HepG2 (cell line): ENCODE data around the gene TANC1. TPM values are rescaled to one million over a fixed set of nuclear protein-coding genes. Genes with fewer than 3 reads are reported as not detected.

Experiments used
- ATAC-seq: fragments of 200-7000 bp; cut with Tn5 transposase; 3 replicates; pipeline ENCODE4 v1.9.1; 2020; ENCODE audit warnings: mild to moderate bottlenecking, moderate library complexity
- BruUV-seq: library from RNA; stranded (reverse); fragments of 400-500 nt; replicated peaks from 2 replicates; lab custom pipeline; 2021; lab: Mats Ljungman, UMichigan
- CTCF ChIA-PET: fragments of 300-600 bp; formaldehyde crosslinking; extraction: SDS; loops from one replicate; lab custom pipeline; 2021; ENCODE audit warnings: low total read pairs, inconsistent platforms, low intra/inter-chr PET ratio; lab: Yijun Ruan, JAX
- POLR2A ChIA-PET: fragments of 350-600 bp; sonication (Branson Sonifier 250); formaldehyde crosslinking; loops from one replicate; lab custom pipeline; 2020; ENCODE audit warnings: antibody characterized with exemption, inconsistent platforms; lab: Yijun Ruan, JAX
- DNase-seq: peaks from one replicate; pipeline ENCODE4 v3.0.0-alpha.2; 2015; ENCODE audit warnings: low spot score
- FAIRE-seq: peaks from 3 replicates; lab custom pipeline; 2011; peaks lifted over from hg19 to GRCh38; lab: Jason Lieb, UNC
- H2AFZ ChIP-seq: one replicate; pipeline ENCODE4 v1.6.1; 2011; ENCODE audit warnings: low read length, inconsistent platforms
- H3K27ac ChIP-seq: fragments of 300-600 bp; 3 replicates; pipeline ENCODE4 v1.8.0; 2011; ENCODE audit warnings: mixed run types, mild to moderate bottlenecking, mixed read lengths, low read length, inconsistent platforms; ENCODE audit not compliant: insufficient read depth; ENCODE audit errors: extremely low read length
- H3K27me3 ChIP-seq, 2 experiments: fragments of 200-600 bp in 1 of 2; 2 replicates in 1 of 2; 3 replicates in 1 of 2; pipeline versions ENCODE4 v1.6.0 to v1.8.0; 2011; ENCODE audit warnings: low read length in 2 of 2, mild to moderate bottlenecking in 2 of 2, moderate library complexity in 2 of 2, inconsistent platforms in 1 of 2; ENCODE audit not compliant: insufficient read depth in 2 of 2, control insufficient read depth in 1 of 2
- H3K36me3 ChIP-seq, 2 experiments: fragments of 200-600 bp in 1 of 2; replicated peaks in 1 of 2; 2 replicates in 1 of 2; 3 replicates in 1 of 2; pipeline versions ENCODE4 v1.5.1 to v1.8.0; 2011; ENCODE audit warnings: low read length in 2 of 2, inconsistent platforms in 1 of 2; ENCODE audit not compliant: insufficient read depth in 2 of 2, control insufficient read depth in 1 of 2
- H3K4me1 ChIP-seq: 2 replicates; pipeline ENCODE4 v1.5.1; 2012; ENCODE audit warnings: low read length, inconsistent platforms; ENCODE audit not compliant: insufficient read depth
- H3K4me2 ChIP-seq: 2 replicates; pipeline ENCODE4 v1.6.0; 2011; ENCODE audit warnings: low read depth, low read length, inconsistent platforms
- H3K4me3 ChIP-seq, 3 experiments: fragments of 200-600 bp in 1 of 3; sonication (generic), shearing (Covaris generic) in 1 of 3; replicated peaks in 1 of 3; 2 replicates each; pipeline ENCODE4 v1.5.1; 2011 to 2016; ENCODE audit warnings: low read length in 3 of 3, inconsistent platforms in 2 of 3, low read depth in 2 of 3, mild to moderate bottlenecking in 2 of 3, control low read depth in 1 of 3, mixed read lengths in 1 of 3; ENCODE audit not compliant: insufficient read depth in 1 of 3
- H3K79me2 ChIP-seq: one replicate; pipeline ENCODE4 v1.6.1; 2011; ENCODE audit warnings: low read length, inconsistent platforms; ENCODE audit not compliant: insufficient read depth
- H3K9ac ChIP-seq: 2 replicates; pipeline ENCODE4 v1.6.0; 2011; ENCODE audit warnings: mild to moderate bottlenecking, low read depth, low read length, inconsistent platforms; ENCODE audit not compliant: insufficient read depth
- H3K9me3 ChIP-seq: 2 replicates; pipeline ENCODE4 v1.5.1; 2012; ENCODE audit warnings: mild to moderate bottlenecking, low read length
- H4K20me1 ChIP-seq: 2 replicates; pipeline ENCODE4 v1.6.0; 2011; ENCODE audit warnings: inconsistent platforms, mild to moderate bottlenecking, low read length, moderate library complexity; ENCODE audit not compliant: insufficient read depth
- CCAR2 ChIP-seq: fragments of 200-400 bp; formaldehyde crosslinking; optimal IDR thresholded peaks from 2 replicates; pipeline ENCODE3; 2018; ENCODE audit warnings: low read depth, mild to moderate bottlenecking, low read length, moderate library complexity
- CREB1 ChIP-seq, 2 experiments: fragments of 450-650 bp in 1 of 2; IDR thresholded peaks; 2 replicates each; pipeline ENCODE4 v1.6.1; 2016 to 2017; ENCODE audit warnings: control low read depth in 1 of 2, mild to moderate bottlenecking in 1 of 2, missing compliant biosample characterization in 1 of 2, missing genetic modification characterization in 1 of 2
- HNRNPK ChIP-seq: fragments of 200-400 bp; formaldehyde crosslinking; IDR thresholded peaks from 2 replicates; pipeline ENCODE4 v1.6.1; 2018; ENCODE audit warnings: low read length, low read depth, moderate library complexity, mild to moderate bottlenecking; ENCODE audit not compliant: poor library complexity, severe bottlenecking
- KLF13 ChIP-seq: sonication (generic); formaldehyde crosslinking; IDR thresholded peaks from 2 replicates; pipeline ENCODE4 v1.4.0; 2020; ENCODE audit warnings: mild to moderate bottlenecking, missing genetic modification reagents
- MYNN ChIP-seq: sonication (generic); formaldehyde crosslinking; IDR thresholded peaks from 2 replicates; pipeline ENCODE4 v1.4.0; 2020; ENCODE audit warnings: mild to moderate bottlenecking, low read depth, missing genetic modification reagents
- PAF1 ChIP-seq: IDR thresholded peaks from 2 replicates; pipeline ENCODE4 v1.6.1; 2016; ENCODE audit warnings: missing genetic modification reagents, missing compliant biosample characterization
- PHF20 ChIP-seq: sonication (generic); formaldehyde crosslinking; IDR thresholded peaks from 2 replicates; pipeline ENCODE4 v1.5.0; 2020; ENCODE audit warnings: mild to moderate bottlenecking, missing genetic modification reagents
- POGZ ChIP-seq: sonication (generic); formaldehyde crosslinking; IDR thresholded peaks from 2 replicates; pipeline ENCODE4 v1.4.0; 2020; ENCODE audit warnings: mild to moderate bottlenecking, missing genetic modification reagents
- RFX3 ChIP-seq: IDR thresholded peaks from 2 replicates; pipeline ENCODE4 v1.6.1; 2016; ENCODE audit warnings: missing biosample characterization, missing genetic modification reagents
- SALL1 ChIP-seq: sonication (generic); formaldehyde crosslinking; IDR thresholded peaks from 2 replicates; pipeline ENCODE4 v1.8.0; 2022; ENCODE audit warnings: mild to moderate bottlenecking, missing genetic modification reagents
- SMARCC2 ChIP-seq: fragments of 450-650 bp; IDR thresholded peaks from 2 replicates; pipeline ENCODE4 v1.6.1; 2017; ENCODE audit warnings: antibody characterized with exemption, mild to moderate bottlenecking
- SNAPC2 ChIP-seq: sonication (generic); formaldehyde crosslinking; IDR thresholded peaks from 2 replicates; pipeline ENCODE4 v1.8.1; 2022; ENCODE audit warnings: mild to moderate bottlenecking, missing genetic modification reagents
- THAP11 ChIP-seq: IDR thresholded peaks from 2 replicates; pipeline ENCODE4 v1.6.1; 2016; ENCODE audit warnings: missing biosample characterization, missing genetic modification reagents
- TSC22D2 ChIP-seq: sonication (generic); formaldehyde crosslinking; IDR thresholded peaks from 2 replicates; pipeline ENCODE4 v1.5.1; 2020; ENCODE audit warnings: missing genetic modification reagents, mild to moderate bottlenecking, borderline replicate concordance
- YEATS2 ChIP-seq: sonication (generic); formaldehyde crosslinking; IDR thresholded peaks from 2 replicates; pipeline ENCODE4 v1.4.0; 2020; ENCODE audit warnings: missing genetic modification reagents, borderline replicate concordance
- ZBTB4 ChIP-seq: sonication (generic); formaldehyde crosslinking; IDR thresholded peaks from 2 replicates; pipeline ENCODE4 v1.4.0; 2020; ENCODE audit warnings: missing genetic modification reagents, mild to moderate bottlenecking, borderline replicate concordance
- ZNF136 ChIP-seq: sonication (generic); formaldehyde crosslinking; IDR thresholded peaks from 2 replicates; pipeline ENCODE4 v1.8.1; 2022; ENCODE audit warnings: low read depth, mild to moderate bottlenecking, moderate library complexity, missing genetic modification reagents
- WGBS: methylation state at CpG from one replicate; pipeline ENCODE4 v1.1.6; 2017; ENCODE audit warnings: low lambda C conversion rate; 5-methylcytosine and 5-hydroxymethylcytosine counted together
- in situ Hi-C: cut with HindIII; loops from 2 replicates; pipeline ENCODE4 v1.10.0; 2017; ENCODE audit warnings: low pct_unique_long_range_greater_than_20kb; ENCODE audit not compliant: extremely low pct_ligation_motif_present
- intact Hi-C: fragments of 100-400 bp; cut with micrococcal nuclease; formaldehyde crosslinking; loops from one replicate; pipeline ENCODE4 v1.10.0; 2022; ENCODE audit not compliant: unreplicated experiment
- polyA plus RNA-seq, 8 experiments: library from polyadenylated mRNA; depleted of rRNA in 3 of 8; stranded (reverse) in 7 of 8; unstranded in 1 of 8; fragments of >200 nt; fragmentation: Illumina TruSeq in 4 of 8; extraction: Trizol in 4 of 8; gene quantifications; 2 replicates each; pipeline versions ENCODE4 v1.2.1 to v1.2.3, GENCODE V29; 2011 to 2016; ENCODE audit warnings: low read depth in 4 of 8, missing spikeins in 1 of 8, mixed read lengths in 1 of 8; ENCODE audit not compliant: insufficient read depth in 1 of 8
- total RNA-seq, 5 experiments: library from RNA; depleted of rRNA; stranded (reverse); fragments of >200 nt; fragmentation: Illumina TruSeq; extraction: Trizol; gene quantifications; 2 replicates each; pipeline ENCODE4 v1.2.3, GENCODE V29; 2016; ENCODE audit warnings: low read depth in 1 of 5

The TANC1 gene
- total and polyA plus RNA-seq, 2 of the 13 experiments (the other 11 are each of a cell fraction or from before 2014, with no cell fraction given), result 2.3 to 5.6 TPM

GRCh38 chr2:159114835-159115234 lies 146.4 kb downstream of the TANC1 start:
- no TSS peak for BruUV-seq
- TF ChIP-seq PAF1 (CRISPR knock-in tag), result no peak
- TF ChIP-seq CCAR2, result no peak
- 0 out of 2 replicates have a peak, but pooled peaks have one; percentile 24 for TF ChIP-seq CREB1 (IDR thresholded peaks at IDR 0.05)
- no peak for TF ChIP-seq CREB1 (CRISPR knock-in tag; IDR thresholded peaks at IDR 0.05)
- DNase-seq (no peak), FAIRE-seq (no peak), ATAC-seq (no peak)
- in situ Hi-C loops (loop anchor here (10.0 kb wide), 1 partner anchor 80 kb away; no protein-coding TSS in a partner anchor), intact Hi-C loops (loop anchor here (5.0 kb wide), 1 partner anchor 118 kb away; no protein-coding TSS in a partner anchor)
- Histone ChIP-seq H3K4me1 (peaks cover 6% of the 10 kb centered on the region; the same call in 1 of the 2 replicates), H3K4me3 (no peak overlapping the region), H3K27me3 (no peaks in the 10 kb centered on the region), H3K36me3 (no peaks in the 10 kb centered on the region), H3K27ac (no peak overlapping the region), H3K9ac (no peak overlapping the region), H3K9me3 (no peaks in the 10 kb centered on the region), H4K20me1 (no peaks in the 10 kb centered on the region), H3K79me2 (no peaks in the 10 kb centered on the region), H2AFZ (no peak overlapping the region), H3K4me2 (no peak overlapping the region)
- WGBS, result 88% methylated on average over 5 of the region's 5 CpGs
- POLR2A ChIA-PET, result no interaction called here
- CTCF ChIA-PET, result interaction anchor here (1.5 kb wide), 1 partner anchor 214 kb away, joined by 6 read pairs; no protein-coding TSS in a partner anchor

DNA sequence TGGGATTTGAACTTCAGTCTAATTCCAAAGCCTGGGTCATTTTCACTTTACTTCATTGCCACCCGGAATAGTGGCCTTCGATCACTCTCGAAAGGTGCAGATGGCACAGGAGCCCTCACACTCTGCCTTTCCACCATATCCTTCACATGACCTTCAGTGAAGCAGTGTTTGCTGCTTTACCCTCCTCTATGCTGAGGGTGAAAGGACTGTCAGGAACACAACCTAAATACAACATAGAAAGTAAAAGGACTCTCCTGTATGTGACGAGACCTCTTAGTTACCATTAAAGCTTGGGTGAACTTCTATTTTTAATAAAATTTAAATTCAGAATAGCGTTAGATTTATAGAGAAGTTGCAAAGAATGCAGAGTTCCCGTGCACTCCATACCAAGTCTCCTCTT lies 148.5 kb downstream of the TANC1 start:
- Histone ChIP-seq H3K36me3 (no peaks in the 10 kb centered on the region), H3K79me2 (no peaks in the 10 kb centered on the region), H3K4me1 (no peaks in the 10 kb centered on the region), H3K4me2 (no peak overlapping the region), H3K9me3 (no peaks in the 10 kb centered on the region), H3K27ac (no peak overlapping the region), H3K4me3 (no peak overlapping the region), H4K20me1 (no peaks in the 10 kb centered on the region), H3K27me3 (no peaks in the 10 kb centered on the region), H2AFZ (no peak overlapping the region), H3K9ac (no peak overlapping the region)
- intact Hi-C loops (loop anchor here (5.0 kb wide), 1 partner anchor 120 kb away; no protein-coding TSS in a partner anchor), in situ Hi-C loops (loop anchor here (10.0 kb wide), 1 partner anchor 82 kb away; no protein-coding TSS in a partner anchor)
- ChIA-PET POLR2A (no interaction called here), CTCF (interaction anchor here (3.4 kb wide), 1 partner anchor 215 kb away, joined by 71 read pairs; no protein-coding TSS in a partner anchor)
- no peak for DNase-seq
- ATAC-seq, result no peak
- 81% methylated on average over 6 of the region's 6 CpGs for WGBS
- BruUV-seq, result no TSS peak
- no peak for FAIRE-seq
- TF ChIP-seq SALL1 (CRISPR knock-in tag) (no peak), POGZ (no peak), THAP11 (CRISPR knock-in tag) (no peak), ZBTB4 (CRISPR knock-in tag) (no peak), TSC22D2 (no peak), SMARCC2 (no peak), PHF20 (no peak), SNAPC2 (no peak), RFX3 (no peak), KLF13 (CRISPR knock-in tag) (no peak), MYNN (CRISPR knock-in tag) (no peak), HNRNPK (no peak), YEATS2 (CRISPR knock-in tag) (no peak), ZNF136 (CRISPR knock-in tag) (no peak)
